ENCODE results near the gene DCTPP1. TPM values are rescaled to one million over a fixed set of nuclear protein-coding genes. Genes with fewer than 3 reads are reported as not detected.
A peak's percentile ranks its signal among the peaks of the same experiment; 100 is the strongest.

The DCTPP1 gene
- total and polyA plus RNA-seq, 9 of the 15 experiments (the other 6 are each of a cell fraction or from before 2014, with no cell fraction given) = 45.0 to 132 (median 80.6) TPM

DNA sequence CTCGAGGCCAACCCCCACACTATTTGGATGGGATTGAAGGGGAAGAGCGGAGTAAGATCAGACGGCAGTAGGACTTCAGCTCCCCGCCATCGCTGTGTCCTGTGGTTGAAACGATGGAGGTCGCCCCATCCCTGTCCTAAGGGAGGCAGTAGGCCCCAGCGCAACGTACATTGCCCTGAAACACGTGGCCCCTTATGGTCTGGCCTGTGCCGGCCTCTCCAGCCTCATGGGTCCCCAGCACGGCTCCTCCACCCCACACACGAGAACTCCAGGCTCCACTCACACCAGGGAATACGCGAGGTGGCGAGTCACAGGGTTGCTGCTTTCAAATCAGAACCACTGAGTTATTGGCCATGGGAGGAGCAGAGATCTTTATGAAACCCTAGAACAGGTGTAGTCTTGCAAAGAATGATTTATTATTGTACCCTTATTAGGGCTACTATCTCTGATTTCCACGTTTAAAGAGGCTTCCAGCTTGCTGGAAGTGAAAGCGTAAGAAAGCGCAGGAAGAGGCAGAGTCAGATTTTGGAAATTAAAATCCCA is 669 bp upstream of the DCTPP1 start (continued):
- TF ChIP-seq ARID1B (IDR thresholded peaks at IDR 0.05) (no peak), TSC22D4 (tag; IDR thresholded peaks at IDR 0.05) (no peak), ZNF282 (CRISPR knock-in tag; IDR thresholded peaks at IDR 0.05) (no peak), ZBTB7A (IDR thresholded peaks at IDR 0.05; ENCODE audit: borderline replicate concordance, control insufficient read depth, low read depth, low read length) (no peak; the same call in 1 of the 2 replicates), ZNF134 (CRISPR knock-in tag; conservative IDR thresholded peaks at IDR 0.05) (no peak), KLF16 (IDR thresholded peaks at IDR 0.05) (no peak), MAFK (IDR thresholded peaks at IDR 0.05; ENCODE audit: low read length) (no peak), GABPB1 (CRISPR knock-in tag; IDR thresholded peaks at IDR 0.05) (no peak), NUFIP1 (IDR thresholded peaks at IDR 0.05; ENCODE audit: partially characterized antibody) (no peak), BCL6 (CRISPR knock-in tag; IDR thresholded peaks at IDR 0.05) (no peak), PHTF2 (CRISPR knock-in tag; IDR thresholded peaks at IDR 0.05) (no peak), L3MBTL2 (IDR thresholded peaks at IDR 0.05) (peak; percentile 98), SMARCA5 (IDR thresholded peaks at IDR 0.05) (no peak), ETV5 (CRISPR knock-in tag; IDR thresholded peaks at IDR 0.05; ENCODE audit: low read depth) (no peak), RBBP5 (IDR thresholded peaks at IDR 0.05; ENCODE audit: borderline replicate concordance, insufficient read depth, low read length, poor library complexity, severe bottlenecking) (no peak), ZNF778 (CRISPR knock-in tag; IDR thresholded peaks at IDR 0.05) (no peak), CREB1 (IDR thresholded peaks at IDR 0.05) (no peak), CREB1 (CRISPR knock-in tag; IDR thresholded peaks at IDR 0.05) (no peak), RUNX1 (IDR thresholded peaks at IDR 0.05; ENCODE audit: low read depth) (no peak), FIP1L1 (IDR thresholded peaks at IDR 0.05; ENCODE audit: low read depth, low read length, poor library complexity, severe bottlenecking) (no peak), ELK3 (CRISPR knock-in tag; IDR thresholded peaks at IDR 0.05) (no peak), CHD4 (IDR thresholded peaks at IDR 0.05; ENCODE audit: insufficient read depth, insufficient replicate concordance, low read depth, low read length, poor library complexity, severe bottlenecking) (no peak), LCOR (CRISPR knock-in tag; IDR thresholded peaks at IDR 0.05) (no peak), CHD1 (IDR thresholded peaks at IDR 0.05; ENCODE audit: low read length) (no peak), ARHGAP35 (IDR thresholded peaks at IDR 0.05; ENCODE audit: partially characterized antibody) (no peak), ZKSCAN3 (CRISPR knock-in tag; IDR thresholded peaks at IDR 0.05) (no peak), ERF (CRISPR knock-in tag; IDR thresholded peaks at IDR 0.05) (no peak), MEF2A (IDR thresholded peaks at IDR 0.05; ENCODE audit: control insufficient read depth, low read depth, low read length) (no peak)
- TF ChIP-seq, protein P1, sequence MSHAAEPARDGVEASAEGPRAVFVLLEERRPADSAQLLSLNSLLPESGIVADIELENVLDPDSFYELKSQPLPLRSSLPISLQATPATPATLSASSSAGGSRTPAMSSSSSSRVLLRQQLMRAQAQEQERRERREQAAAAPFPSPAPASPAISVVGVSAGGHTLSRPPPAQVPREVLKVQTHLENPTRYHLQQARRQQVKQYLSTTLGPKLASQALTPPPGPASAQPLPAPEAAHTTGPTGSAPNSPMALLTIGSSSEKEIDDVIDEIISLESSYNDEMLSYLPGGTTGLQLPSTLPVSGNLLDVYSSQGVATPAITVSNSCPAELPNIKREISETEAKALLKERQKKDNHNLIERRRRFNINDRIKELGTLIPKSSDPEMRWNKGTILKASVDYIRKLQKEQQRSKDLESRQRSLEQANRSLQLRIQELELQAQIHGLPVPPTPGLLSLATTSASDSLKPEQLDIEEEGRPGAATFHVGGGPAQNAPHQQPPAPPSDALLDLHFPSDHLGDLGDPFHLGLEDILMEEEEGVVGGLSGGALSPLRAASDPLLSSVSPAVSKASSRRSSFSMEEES (CRISPR knock-in tag; IDR thresholded peaks at IDR 0.05) = no peak

Measured in K562 (cell line).